Hematopoietic multipotent progenitor cell treated with erythropoietin and hydrocortisone succinate and interleukin-3 and kit ligand, for 6 days (in vitro differentiated cells): ENCODE measurements around the gene IPMK.
"Not testable (repeated sequence)": the region's sequence is repeated elsewhere in the genome, so short reads cannot be mapped to it uniquely, and the experiment has no call there.

Experiments
- DNase-seq: peaks from one replicate; pipeline ENCODE4 v3.0.0-alpha.2; 2015

The IPMK gene

DNA sequence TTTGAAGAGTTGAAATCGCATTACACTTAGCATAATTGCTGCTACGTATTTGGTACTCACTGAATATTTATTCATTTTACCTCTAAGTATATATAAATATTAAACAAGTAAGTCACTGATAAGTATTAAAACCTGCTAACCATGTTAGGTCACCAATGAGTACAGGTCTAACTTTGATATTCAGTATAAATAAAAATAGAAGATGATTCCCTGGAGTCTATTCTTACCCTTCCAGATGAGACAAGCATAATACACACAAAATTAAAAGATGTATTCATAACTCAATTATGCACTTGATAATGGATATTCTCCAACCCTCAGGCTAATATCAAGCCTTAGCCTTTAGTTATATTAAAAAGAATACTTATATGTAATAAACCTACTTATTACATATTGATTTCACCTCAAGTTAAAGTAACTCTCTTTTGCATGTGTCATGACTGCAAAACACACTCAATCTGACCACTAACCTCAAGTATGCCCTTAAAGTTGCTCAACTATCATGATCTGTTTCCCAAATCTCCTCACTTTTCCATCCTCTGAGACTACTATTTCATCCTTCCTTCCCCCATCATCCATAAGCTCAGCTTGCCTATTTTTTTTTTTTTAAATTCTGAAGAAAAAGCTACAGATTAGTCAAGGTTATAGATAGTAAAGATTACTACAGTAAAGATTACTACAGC is 46.8 kb downstream of the IPMK start:
- no peak for DNase-seq

DNA sequence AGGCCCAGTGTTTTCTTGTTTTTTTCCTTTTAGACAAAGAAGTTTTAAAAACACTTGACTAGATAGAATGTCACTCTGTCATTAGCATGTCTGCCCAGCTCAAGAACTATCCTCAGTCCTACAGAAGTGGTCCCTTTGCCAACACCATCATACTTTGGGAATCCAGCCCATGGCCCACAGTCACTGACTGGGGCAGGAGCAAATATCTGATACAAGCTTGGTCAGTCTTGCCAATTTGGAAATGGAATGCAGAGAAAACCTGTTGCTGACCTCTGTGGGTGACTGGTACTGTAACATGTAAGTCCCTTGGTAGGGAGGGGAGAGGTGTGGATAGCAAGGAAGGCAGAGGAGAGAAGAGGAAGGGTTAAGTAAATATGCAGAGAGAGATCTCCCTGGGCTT is 47.8 kb downstream of the IPMK start:
- DNase-seq = no peak

DNA sequence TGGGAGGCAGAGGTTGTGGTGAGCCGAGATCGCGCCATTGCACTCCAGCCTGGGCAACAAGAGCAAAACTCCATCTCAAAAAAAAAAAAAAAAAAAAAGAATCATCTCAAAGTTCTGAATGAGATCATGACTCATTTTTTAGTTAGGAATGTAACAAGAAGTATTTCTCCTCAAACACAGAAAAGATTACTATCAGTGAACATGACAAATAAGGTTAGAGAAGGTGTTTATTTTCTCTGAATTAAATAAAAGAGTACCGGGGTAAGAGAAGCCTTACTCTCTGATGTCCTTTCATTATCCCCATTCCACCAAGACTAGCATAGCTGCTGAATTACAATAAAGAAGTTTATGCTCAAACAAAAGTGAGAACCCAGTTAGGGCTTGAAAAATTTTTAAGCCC is 50.1 kb downstream of the IPMK start:
- DNase-seq = no peak

DNA sequence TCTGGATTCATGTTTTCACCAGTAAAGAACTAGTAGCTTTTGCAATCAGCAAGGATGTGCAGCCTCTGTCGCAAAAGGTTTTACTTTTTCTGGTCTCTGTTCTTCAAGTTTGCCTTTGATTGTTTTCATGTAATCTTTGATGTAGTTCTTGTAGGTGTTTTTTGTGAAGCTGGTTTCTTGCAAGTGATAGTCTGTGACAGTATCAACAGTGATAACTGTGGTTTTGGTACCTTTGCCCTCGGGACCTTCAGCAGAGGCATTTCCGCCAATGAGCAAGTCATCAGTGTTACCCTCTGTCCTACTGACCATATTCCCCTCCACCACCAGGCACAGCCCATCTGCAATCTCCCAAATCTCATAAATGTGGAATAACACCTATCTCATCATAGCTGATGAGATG is 55.1 kb downstream of the IPMK start:
- DNase-seq = no peak

DNA sequence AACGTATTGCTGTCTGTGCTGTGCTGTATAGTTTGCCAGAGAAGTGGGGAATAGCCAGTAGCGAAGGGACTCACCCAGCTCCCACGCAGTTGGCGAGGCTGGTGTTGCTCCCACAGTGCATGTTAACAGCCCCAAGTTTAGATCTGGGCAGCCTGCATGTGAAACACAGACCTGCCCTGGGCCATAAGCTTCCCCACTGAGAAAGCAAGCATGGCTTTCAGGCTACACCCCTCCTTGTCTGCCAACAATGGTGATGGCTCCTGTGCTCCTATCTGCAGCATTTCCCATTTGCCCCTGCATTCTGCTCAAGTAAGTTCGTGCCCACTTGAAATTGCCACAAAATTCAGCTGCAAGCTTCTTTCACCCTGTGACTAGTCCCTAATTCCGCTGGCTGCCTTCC is 57.5 kb downstream of the IPMK start:
- DNase-seq = no peak

DNA sequence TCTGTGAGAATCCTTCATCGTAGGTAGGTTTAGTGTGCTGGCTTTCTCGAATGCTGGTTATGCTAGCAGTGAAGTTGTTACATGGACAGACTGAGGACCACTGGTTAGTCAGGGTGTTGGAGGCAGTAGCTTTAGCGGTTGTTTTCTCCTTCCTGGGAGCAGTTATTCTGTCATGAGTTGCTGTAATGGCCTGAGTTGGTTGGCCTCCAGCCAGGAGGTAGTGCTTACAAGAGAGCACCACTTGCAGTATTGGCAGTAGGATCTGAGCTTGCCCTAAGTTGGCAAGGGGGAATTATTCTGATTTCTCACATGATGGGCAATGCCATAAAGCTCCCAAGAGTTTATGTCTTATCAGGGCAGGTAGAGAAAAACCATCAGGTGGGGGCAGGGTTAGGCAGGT is 58.0 kb downstream of the IPMK start:
- DNase-seq = peak; percentile 14

DNA sequence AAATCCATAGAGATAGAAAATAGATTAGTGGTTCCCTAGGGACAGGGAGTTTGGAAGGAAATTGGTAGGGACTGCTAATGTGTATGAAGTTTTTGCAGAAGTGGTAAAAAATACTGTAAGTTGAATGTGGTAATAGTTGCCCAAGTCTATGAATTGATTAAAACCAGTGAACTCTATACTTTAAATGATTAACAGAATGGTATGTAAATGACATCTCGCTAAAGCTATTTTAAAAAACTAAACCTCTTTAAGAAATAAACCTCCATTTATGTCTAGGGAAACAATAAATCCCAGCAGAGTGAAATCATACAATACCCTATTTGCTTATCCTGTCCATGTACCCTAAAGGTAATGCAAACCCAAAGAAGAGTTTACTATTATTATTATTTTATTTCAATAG is 61.4 kb downstream of the IPMK start:
- DNase-seq = no peak

DNA sequence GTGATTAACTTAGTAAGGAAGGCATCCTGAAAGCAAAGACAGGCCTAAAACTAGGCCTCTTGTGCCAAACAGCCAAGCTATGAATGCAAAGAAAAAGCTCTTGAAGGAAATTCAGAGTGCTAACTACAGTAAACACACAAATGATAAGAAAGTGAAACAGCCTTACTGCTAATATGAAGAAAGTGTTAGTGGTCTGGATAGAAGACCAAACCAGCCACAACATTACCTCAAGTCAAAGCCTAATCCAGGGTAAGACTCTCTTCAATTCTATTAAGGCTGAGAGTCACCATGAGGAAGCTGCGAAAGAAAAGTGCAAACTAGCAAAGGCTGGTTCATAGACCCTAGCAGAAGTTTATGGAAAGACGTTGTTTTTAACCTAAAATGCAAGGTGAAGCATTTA is 66.0 kb downstream of the IPMK start:
- DNase-seq = no peak

DNA sequence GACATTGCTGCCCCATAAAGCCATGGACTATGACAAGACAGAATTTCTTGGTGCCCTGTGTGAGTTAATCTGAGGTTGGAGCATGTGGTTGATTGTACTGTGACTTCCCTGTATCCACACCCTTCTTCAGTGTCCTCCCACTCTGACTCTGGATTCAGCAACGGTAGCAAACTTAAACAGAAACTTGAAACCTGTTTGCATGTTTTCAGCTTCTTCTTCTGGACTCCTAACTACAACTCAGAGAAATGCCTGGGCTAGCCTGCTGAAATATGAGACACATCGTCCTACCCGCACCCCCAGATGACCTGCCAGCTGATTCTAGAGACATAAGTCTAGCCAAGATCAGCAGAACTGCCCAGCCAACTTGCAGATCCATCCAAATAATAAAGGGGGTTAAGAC is 78.4 kb downstream of the IPMK start:
- no peak for DNase-seq

DNA sequence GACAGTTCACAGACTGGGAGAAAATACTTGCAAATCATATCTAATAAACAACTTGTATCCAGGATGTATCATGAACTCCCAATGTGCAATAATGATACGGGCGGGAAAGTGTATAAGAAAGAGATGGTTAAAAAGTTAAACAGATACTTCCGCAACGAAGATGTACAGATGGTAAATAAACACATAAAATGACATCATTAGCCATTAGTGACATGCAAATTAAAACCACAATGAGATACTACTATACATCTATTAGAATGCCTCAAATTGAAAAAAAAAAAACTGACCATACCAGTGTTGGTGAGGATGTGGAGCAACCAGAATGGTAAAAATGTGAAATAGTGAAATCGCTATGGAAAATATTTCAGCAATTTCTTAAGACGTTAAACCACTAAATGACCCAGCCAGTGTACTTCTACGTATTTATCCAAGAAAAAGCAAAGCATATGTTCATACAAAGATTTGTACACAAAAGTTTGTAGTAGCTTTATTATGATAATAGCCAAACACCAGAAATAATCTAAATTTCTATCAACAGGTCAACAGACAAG is 83.5 kb downstream of the IPMK start:
- no peak for DNase-seq

DNA sequence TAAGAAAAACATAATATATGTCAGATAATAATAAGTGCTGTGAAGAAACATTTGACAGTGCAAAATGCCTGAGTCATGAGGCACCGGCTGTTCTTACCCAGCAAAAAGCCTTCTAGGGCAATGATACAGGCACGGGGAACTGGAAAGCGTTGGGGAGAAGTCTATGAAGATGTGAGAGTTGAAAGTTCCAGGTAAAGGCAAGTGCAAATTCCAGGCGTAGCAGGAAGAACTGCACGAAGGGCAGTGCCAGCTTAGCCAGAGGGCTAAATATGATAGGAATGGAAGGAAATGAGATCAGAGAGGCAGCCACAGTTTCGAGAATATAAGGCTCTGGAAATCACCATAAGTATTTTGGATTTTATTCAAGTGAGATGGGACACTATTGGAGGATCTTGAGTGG is 87.0 kb downstream of the IPMK start:
- no peak for DNase-seq

DNA sequence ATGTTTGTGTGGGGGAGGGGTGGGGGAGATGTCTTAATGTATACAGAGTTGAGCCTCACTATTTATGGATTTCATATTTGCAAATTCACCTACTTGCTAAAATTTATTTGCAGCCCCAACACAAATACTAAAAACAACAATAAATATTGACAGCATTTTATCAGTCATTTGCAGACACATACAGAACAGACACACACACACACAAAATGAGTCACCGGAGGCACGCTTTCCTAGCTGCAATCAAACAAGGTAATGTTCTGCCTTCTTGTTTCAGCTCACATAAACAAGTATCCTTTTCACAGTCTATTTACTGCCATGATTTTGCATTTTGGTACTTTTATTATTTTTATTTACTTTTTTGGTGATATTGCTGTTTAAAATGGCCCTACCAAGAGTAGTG is 88.5 kb downstream of the IPMK start:
- DNase-seq = no peak

DNA sequence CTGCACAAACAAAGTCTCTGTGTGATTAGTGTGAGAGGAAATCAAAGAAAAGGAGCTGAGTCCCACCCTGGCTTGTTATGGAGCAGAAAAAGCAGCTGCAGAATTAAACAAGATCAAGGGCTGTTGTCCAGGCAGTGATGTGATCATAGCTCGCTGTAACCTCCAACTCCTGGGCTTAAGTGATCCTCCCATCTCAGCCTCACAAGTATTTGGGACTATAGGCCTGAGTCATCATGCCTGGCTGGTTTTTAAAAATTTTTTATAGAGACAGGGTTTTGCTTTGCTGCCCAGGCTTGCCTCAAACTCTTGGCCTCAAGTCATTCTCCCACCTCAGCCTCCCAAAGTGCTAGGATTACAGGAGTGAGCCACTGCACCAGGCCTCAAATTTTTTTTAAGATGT is 88.9 kb downstream of the IPMK start:
- DNase-seq = no peak

DNA sequence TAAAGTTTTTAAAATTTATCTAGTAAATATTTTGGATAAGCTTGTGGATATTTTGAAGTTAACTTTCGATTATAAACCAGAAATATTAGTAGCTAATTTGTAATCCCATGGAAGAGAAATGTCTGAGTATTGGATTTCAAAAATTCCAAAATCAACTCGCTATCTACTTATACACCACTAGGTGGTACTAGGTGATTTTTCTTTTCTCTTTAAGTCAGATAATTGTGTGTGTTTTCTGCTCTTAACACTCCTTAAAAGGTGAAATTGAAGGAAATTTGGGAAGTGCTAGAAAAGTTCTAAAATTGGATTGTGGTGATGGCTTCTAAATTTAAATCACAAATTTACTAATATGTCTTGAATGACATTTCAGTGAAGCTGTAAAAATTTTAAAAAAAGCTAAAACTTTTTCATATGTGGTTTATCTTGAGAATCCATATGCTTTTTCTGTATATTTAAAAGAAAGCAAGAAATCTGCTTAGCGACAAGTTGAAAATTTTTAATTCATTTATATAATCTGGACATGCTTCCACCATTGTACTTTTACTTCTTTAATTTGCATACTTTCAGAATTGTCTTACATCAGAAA is 90.2 kb downstream of the IPMK start:
- DNase-seq = peak; percentile 69

DNA sequence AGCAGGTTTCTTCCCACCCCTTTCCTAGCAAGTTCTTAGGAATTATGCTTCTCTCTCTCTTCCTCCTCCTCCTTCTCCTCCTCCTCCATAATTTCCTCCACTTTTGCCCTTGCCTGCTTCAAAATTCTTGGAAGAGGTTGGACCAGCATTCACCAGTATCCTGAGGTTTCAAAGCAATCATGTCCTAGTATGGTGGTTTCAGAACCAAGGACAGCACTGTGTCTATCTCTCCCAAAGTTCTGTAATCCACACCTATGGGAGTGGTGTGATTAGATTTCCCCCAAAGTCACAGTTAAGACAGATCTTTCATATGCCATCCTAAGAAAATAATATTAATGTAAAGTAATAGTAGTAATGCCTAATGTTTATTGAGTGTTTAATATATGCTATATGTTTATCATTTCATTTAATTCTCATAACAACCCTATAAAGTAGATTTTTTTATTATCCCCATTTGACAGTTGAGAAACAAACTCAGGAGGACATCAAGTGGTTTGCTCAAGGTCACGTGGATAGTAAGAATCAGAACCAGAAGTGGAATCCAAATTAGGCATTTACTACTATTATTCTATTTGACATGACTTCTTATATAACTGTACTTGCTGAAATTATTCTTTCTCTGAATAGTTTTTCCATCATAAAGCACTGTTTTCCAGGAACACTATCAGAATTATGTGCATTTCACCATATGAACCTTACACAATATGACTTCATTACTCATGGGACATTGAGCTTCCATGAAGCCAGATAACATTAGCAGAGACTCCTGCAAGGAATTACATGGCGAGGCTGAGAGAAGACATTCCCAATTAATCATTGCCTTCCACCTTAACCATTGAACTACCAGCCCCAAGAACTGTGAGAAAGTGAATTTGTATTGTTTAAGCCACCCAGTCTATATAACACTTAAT is 91.4 kb downstream of the IPMK start:
- DNase-seq = peak; percentile 71

DNA sequence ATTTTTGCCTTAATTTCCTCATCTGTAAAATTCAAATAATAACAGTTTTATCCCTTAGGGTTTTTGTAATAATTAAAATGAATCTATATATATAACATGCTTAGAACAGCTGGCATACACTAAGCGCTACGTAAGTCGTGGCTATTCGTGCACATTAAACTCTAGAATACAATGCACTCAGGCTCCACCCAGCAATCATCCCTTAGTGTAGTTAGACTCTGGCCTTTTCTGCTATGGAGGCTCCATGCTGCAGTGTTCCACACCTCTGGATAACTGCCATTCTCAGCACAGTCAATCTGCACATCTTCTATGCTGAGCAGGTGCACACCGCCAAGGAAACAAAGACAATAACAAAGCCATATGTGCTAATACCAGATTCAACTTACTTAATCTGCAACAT is 92.9 kb downstream of the IPMK start:
- DNase-seq = no peak

DNA sequence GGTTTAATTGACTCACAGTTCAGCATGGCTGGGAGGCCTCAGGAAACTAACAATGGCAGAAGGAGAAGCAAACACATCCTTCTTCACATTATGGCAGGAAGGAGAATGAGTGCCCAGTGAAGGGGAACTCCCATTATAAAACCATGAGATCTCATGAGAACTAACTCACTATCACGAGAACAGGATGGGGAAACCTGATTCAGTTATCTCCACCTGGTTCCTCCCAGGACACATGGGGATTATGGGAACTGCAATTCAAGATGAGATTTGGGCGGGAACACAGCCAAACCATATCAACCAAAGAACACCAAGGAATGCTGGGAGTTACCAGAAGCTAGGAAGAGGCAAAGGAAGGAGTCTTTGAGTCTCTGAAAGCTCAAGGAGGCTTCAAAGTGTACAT is 94.3 kb downstream of the IPMK start:
- DNase-seq = no peak

DNA sequence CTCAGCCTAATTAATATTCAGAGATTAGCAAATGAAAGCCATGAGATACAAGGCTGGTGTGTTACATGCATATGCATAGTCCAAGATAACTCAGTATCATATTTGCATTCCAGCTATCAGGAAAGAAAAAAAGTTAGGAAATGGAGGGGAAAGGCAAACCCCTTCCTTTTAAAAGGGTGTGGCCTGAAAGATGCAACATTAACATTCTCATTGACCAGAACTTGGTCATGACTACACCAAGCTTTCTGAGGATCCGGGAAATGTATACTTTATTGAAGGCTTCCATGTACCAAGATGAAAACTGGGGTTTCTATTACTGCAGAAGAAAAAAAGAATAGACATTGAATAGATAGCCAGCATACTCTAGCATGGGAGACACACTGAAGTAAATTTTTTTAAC is 96.5 kb downstream of the IPMK start:
- no peak for DNase-seq

DNA sequence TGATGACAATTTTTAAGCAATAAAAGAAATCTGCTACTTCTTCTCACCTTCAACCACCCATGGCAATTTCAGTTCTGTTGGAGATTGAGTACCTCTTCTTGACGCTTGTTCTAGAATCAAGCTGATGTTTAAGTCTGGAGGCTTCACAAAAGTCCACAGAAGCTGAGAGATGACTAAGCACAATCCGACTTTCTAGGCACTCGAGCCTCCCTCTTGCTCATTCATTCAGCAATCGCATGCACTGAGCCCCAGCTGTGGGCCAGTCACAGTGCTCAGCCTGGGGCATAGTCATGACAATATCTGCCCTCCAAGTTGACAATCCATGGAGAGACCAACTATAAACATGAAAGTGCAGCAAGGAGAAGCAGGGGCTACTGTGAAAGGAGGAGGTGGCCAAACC is 103.2 kb downstream of the IPMK start:
- no peak for DNase-seq

DNA sequence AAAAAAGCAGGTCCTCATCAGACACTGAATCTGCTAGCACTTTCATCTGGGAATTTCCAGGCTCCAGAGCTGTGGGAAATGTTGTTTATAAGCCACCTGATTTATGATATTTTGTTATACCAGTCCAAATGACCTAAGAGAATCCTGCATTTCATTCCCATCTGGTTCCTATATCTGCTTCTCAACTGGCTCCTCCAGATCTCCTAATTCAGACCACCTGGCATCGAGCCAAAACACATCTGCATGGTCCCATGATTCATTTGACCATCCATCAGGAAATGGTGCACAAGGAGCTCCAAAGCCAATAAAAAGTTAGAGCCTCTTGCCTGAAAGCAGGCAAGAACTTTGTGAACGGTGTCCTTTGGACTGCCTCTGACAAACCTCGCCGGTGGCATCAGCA is 108.9 kb downstream of the IPMK start:
- DNase-seq = no peak

DNA sequence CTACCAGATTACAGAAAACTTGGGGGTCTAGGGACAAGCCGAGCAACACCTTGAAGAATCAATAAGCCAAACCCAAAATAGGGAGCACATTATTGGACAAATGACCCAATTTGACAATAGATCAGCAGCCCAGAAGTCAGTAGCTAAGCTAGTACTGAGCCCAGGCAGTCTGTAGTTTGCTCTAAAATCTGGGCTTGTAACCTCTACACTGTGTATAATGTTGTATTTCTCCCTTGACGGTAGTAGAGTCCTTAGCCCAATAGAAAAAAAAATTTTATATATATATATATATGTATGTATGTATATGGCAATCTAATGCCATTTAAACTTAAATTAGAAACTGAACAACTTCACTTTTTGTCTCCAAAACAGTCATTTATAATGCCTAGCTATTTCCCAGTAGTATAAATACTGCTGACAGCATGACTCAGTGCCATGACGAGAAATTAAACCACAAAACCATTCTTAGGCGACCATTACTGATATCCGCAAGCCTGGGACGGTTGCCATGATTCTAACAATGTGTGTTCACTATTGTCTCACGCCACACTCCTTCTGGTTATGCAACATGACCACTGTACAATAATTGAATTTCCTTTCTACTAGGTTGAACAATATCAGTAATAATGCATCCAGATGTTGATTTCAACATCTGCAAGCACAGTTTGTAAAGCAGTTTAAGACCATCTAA is 110.5 kb downstream of the IPMK start:
- DNase-seq = peak; percentile 81

DNA sequence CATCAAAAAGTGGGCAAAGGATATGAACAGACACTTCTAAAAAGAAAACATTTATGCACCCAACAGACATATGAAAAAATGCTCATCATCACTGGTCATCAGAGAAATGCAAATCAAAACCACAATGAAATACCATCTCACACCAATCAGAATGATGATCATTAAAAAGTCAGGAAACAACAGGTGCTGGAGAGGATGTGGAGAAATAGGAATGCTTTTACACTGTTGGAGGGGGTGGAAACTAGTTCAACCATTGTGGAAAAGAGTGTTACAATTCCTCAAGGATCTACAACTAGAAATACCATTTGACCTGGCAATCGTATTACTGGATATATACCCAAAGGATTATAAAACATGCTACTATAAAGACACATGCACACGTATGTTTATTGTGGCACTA is 111.8 kb downstream of the IPMK start:
- not testable (repeated sequence) for DNase-seq

DNA sequence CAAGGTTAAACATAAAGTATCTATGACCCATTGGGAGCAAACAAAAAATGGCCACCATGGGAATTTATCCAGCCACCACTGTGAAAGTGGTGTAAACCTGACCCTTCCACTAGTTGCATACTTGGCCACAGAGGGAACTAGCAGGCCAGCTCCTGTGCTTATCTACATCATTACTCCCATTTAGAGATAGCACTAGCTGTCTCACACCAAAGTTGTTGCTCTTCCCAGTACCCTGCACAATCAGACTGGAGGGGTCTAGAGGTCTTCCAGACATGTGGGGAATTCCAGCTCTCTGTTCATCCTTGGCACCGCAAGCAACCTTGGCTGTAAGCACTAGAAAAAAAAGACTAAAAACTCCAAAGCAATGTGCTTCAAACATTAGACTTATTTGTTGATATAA is 113.9 kb downstream of the IPMK start:
- no peak for DNase-seq
